Liver (tissue), 9 donors: Measurements from ENCODE around the gene ATE1. TPM values are rescaled to one million over a fixed set of nuclear protein-coding genes. Genes with fewer than 3 reads are reported as not detected.
A peak's percentile ranks its signal among the peaks of the same experiment; 100 is the strongest.

Source experiments
- DNase-seq: peaks from one replicate; pipeline ENCODE4 v3.0.0-alpha.2; 2017; ENCODE audit warnings: low spot score
- H3K27ac ChIP-seq, 2 donors: one replicate each; pipeline ENCODE4 v1.7.0; 2013; ENCODE audit warnings: inconsistent platforms in 2 of 2, low read length in 2 of 2, control low read depth in 1 of 2, low read depth in 1 of 2, mild to moderate bottlenecking in 1 of 2
- H3K27me3 ChIP-seq, 4 donors: one replicate each; pipeline versions ENCODE4 v1.6.1 to v1.7.0; 2013; ENCODE audit warnings: low read length in 3 of 4, inconsistent platforms in 1 of 4, mild to moderate bottlenecking in 1 of 4, moderate library complexity in 1 of 4; ENCODE audit not compliant: control insufficient read depth in 4 of 4, insufficient read depth in 4 of 4
- H3K36me3 ChIP-seq, 4 donors: one replicate each; pipeline versions ENCODE4 v1.6.1 to v1.7.0; 2013; ENCODE audit warnings: low read length in 3 of 4, mild to moderate bottlenecking in 3 of 4, low read depth in 1 of 4, moderate library complexity in 1 of 4; ENCODE audit not compliant: control insufficient read depth in 4 of 4, insufficient read depth in 3 of 4
- H3K4me1 ChIP-seq, 4 donors: one replicate each; pipeline versions ENCODE4 v1.6.1 to v1.7.0; 2013; ENCODE audit warnings: low read length in 3 of 4, mild to moderate bottlenecking in 3 of 4, moderate library complexity in 1 of 4; ENCODE audit not compliant: control insufficient read depth in 4 of 4, insufficient read depth in 4 of 4
- H3K4me3 ChIP-seq, 3 donors: one replicate each; pipeline versions ENCODE4 v1.6.1 to v1.7.0; 2013; ENCODE audit warnings: low read length in 3 of 3, control low read depth in 1 of 3, low read depth in 1 of 3, mild to moderate bottlenecking in 1 of 3
- H3K9ac ChIP-seq, 2 donors: one replicate each; pipeline ENCODE4 v1.7.0; 2013; ENCODE audit warnings: low read length in 2 of 2, mild to moderate bottlenecking in 2 of 2, moderate library complexity in 2 of 2, control low read depth in 1 of 2, low read depth in 1 of 2
- H3K9me3 ChIP-seq, 4 donors: one replicate each; pipeline versions ENCODE4 v1.6.1 to v1.7.0; 2013; ENCODE audit warnings: low read length in 3 of 4; ENCODE audit not compliant: control insufficient read depth in 4 of 4
- EGR1 ChIP-seq, 2 donors: IDR thresholded peaks; 2 replicates each; pipeline ENCODE4 v1.6.1; 2016 to 2018; ENCODE audit warnings: antibody characterized with exemption in 2 of 2, low read depth in 2 of 2
- FOXA1 ChIP-seq: IDR thresholded peaks from 2 replicates; pipeline ENCODE4 v1.6.1; 2016; ENCODE audit warnings: antibody characterized with exemption
- FOXA2 ChIP-seq: IDR thresholded peaks from 2 replicates; pipeline ENCODE4 v1.6.1; 2016; ENCODE audit warnings: antibody characterized with exemption
- GABPA ChIP-seq, 2 donors: IDR thresholded peaks in 1 of 2; conservative IDR thresholded peaks in 1 of 2; 2 replicates each; pipeline ENCODE4 v1.6.1; 2016; ENCODE audit warnings: antibody characterized with exemption in 2 of 2, mild to moderate bottlenecking in 1 of 2, moderate library complexity in 1 of 2
- HNF4A ChIP-seq, 2 donors: conservative IDR thresholded peaks; 2 replicates each; pipeline ENCODE4 v1.6.1; 2016; ENCODE audit warnings: antibody characterized with exemption in 2 of 2, mild to moderate bottlenecking in 2 of 2
- HNF4G ChIP-seq: IDR thresholded peaks from 2 replicates; pipeline ENCODE4 v1.6.1; 2016; ENCODE audit warnings: antibody characterized with exemption
- JUND ChIP-seq, 2 donors: IDR thresholded peaks; 2 replicates each; pipeline ENCODE4 v1.6.1; 2016; ENCODE audit warnings: antibody characterized with exemption in 2 of 2
- NR2F2 ChIP-seq: IDR thresholded peaks from 2 replicates; pipeline ENCODE4 v1.6.1; 2016; ENCODE audit warnings: antibody characterized with exemption
- RAD21 ChIP-seq, 2 donors: IDR thresholded peaks; 2 replicates each; pipeline ENCODE4 v1.6.1; 2016; ENCODE audit warnings: antibody characterized with exemption in 2 of 2, mild to moderate bottlenecking in 2 of 2
- RXRA ChIP-seq, 2 donors: IDR thresholded peaks; 2 replicates each; pipeline ENCODE4 v1.6.1; 2017 to 2018; ENCODE audit warnings: antibody characterized with exemption in 2 of 2, mild to moderate bottlenecking in 1 of 2
- SP1 ChIP-seq: IDR thresholded peaks from 2 replicates; pipeline ENCODE4 v1.6.1; 2018; ENCODE audit warnings: antibody characterized with exemption, mild to moderate bottlenecking
- TAF1 ChIP-seq: conservative IDR thresholded peaks from 2 replicates; pipeline ENCODE4 v1.6.1; 2016; ENCODE audit warnings: antibody characterized with exemption, mild to moderate bottlenecking
- YY1 ChIP-seq: IDR thresholded peaks from 2 replicates; pipeline ENCODE4 v1.6.1; 2016; ENCODE audit warnings: antibody characterized with exemption, mild to moderate bottlenecking
- WGBS: extraction: QIAGEN DNeasy Blood & Tissue Kit; methylation state at CpG from one replicate; pipeline ENCODE4 v1.1.7; 2013; 5-methylcytosine and 5-hydroxymethylcytosine counted together
- polyA plus RNA-seq, 2 donors: library from polyadenylated mRNA; stranded (reverse) in 1 of 2; unstranded in 1 of 2; fragments of 200-250 nt in 1 of 2; fragments of >200 nt in 1 of 2; fragmentation: Nextera tagmentation in 1 of 2; extraction: Ambion mirVana in 1 of 2; gene quantifications; one replicate each; pipeline versions ENCODE4 v1.2.1 to v1.2.3, GENCODE V29; 2013 to 2015
- total RNA-seq, 2 donors: library from RNA; depleted of rRNA; stranded (reverse); fragments of >200 nt; gene quantifications; one replicate each; pipeline ENCODE4 v1.2.3, GENCODE V29; 2014
- TF ChIP-seq, protein P1 (sequence below): IDR thresholded peaks from 2 replicates; pipeline ENCODE4 v1.6.1; 2016; ENCODE audit warnings: antibody characterized with exemption
- TF ChIP-seq, protein P2 (sequence below): fragments of 150-350 bp; IDR thresholded peaks from 2 replicates; pipeline ENCODE4 v1.5.1; 2017; ENCODE audit warnings: improper control_type of control experiment, low read depth, low read length; ENCODE audit not compliant: missing input control
- TF ChIP-seq, protein P3 (sequence below): IDR thresholded peaks from 2 replicates; pipeline ENCODE4 v1.6.1; 2016; ENCODE audit warnings: antibody characterized with exemption
- TF ChIP-seq, protein P4 (sequence below): IDR thresholded peaks from 2 replicates; pipeline ENCODE4 v1.6.1; 2016; ENCODE audit warnings: antibody characterized with exemption, mild to moderate bottlenecking
- TF ChIP-seq, protein P5 (sequence below): IDR thresholded peaks from 2 replicates; pipeline ENCODE4 v1.6.1; 2016; ENCODE audit warnings: antibody characterized with exemption
- donor health status: healthy.
- donor health status: healthy.
- donor health status: healthy.
- donor health status: healthy.
- donor health status: healthy.

Gene ATE1
- 10 to 100 TPM; 14.7 to 34.9 TPM for total RNA-seq
- 10 to 100 TPM in 1 of 2 donors, 1 to 10 TPM in 1; 7.9 to 12.2 TPM for polyA plus RNA-seq

DNA sequence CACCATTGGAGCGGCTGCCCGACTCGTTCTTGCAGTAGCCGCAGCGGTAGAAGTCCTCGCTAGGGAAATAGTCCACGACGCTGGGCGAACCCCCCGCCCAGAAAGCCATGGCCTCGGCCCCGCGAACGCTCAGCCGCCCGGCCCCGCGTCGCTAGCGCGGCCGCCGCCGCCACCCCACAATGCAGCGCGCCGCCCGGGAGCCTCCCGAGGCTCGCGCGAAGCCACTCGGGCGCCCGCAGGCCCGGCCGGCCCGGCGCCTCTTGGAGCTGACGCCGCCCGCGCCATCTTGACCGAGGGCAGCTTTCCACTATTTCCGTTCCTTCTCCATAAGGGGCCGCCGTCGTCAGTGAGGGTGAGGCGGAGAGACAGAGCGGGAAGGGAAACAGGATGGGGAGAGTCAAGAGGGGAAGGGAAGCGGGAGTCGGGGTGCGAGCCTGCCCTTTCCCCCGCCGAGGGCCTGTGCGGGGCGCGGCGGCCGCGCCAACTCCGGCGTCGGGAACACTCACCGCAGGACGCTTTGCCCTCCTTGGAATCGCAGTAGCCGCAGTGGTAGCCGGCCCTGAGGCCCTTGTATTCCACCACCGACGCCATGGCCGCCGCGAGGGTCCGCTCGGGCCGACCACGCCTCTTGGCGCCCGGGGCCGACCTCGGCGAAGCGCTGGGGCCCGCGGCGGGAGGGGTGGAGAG, at the start of gene ATE1:
Gene ATE1 (minus strand): TSS at position 191 of the 687 bp plus-strand sequence. CDS start 82 bp downstream, at position 109.
- no peaks in the 10 kb centered on the region for H3K27me3 ChIP-seq
- under 1% methylated on average over 87 of the region's 87 CpGs for WGBS
- H3K27ac ChIP-seq: peak within 1 kb of the TSS; percentile 90
- peaks cover 0 to 6% (median 3%) of the 10 kb centered on the region in 4 donors for H3K36me3 ChIP-seq
- no peaks in the 10 kb centered on the region for H3K9me3 ChIP-seq
- peak; percentile 87 for DNase-seq
- H3K9ac ChIP-seq: peak within 1 kb of the TSS; percentile 75 to 94
- H3K4me3 ChIP-seq: peak within 1 kb of the TSS; percentile 89 to 95 (median 92)
- H3K4me1 ChIP-seq: peaks cover 0 to 21% (median 9%) of the 10 kb centered on the region in 4 donors
- TF ChIP-seq, protein P1, sequence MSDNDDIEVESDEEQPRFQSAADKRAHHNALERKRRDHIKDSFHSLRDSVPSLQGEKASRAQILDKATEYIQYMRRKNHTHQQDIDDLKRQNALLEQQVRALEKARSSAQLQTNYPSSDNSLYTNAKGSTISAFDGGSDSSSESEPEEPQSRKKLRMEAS: no peak
- TF ChIP-seq EGR1 (IDR thresholded peaks at IDR 0.05; ENCODE audit: low read depth in 2 of 2) (no peak), FOXA2 (no peak), JUND (IDR thresholded peaks at IDR 0.05) (no peak), FOXA1 (no peak), RXRA (IDR thresholded peaks at IDR 0.05) (no peak), GABPA (IDR thresholded peaks at IDR 0.05 in 1 of 2, conservative IDR thresholded peaks at IDR 0.05 in 1 of 2) (peak in 1 of 2 donors; percentile 60), SP1 (no peak), HNF4A (conservative IDR thresholded peaks at IDR 0.05) (no peak), TAF1 (peak; percentile 89), YY1 (peak; percentile 97), RAD21 (IDR thresholded peaks at IDR 0.05) (peak in 1 of 2 donors; percentile 41), NR2F2 (no peak), HNF4G (no peak)
- TF ChIP-seq, protein P2, sequence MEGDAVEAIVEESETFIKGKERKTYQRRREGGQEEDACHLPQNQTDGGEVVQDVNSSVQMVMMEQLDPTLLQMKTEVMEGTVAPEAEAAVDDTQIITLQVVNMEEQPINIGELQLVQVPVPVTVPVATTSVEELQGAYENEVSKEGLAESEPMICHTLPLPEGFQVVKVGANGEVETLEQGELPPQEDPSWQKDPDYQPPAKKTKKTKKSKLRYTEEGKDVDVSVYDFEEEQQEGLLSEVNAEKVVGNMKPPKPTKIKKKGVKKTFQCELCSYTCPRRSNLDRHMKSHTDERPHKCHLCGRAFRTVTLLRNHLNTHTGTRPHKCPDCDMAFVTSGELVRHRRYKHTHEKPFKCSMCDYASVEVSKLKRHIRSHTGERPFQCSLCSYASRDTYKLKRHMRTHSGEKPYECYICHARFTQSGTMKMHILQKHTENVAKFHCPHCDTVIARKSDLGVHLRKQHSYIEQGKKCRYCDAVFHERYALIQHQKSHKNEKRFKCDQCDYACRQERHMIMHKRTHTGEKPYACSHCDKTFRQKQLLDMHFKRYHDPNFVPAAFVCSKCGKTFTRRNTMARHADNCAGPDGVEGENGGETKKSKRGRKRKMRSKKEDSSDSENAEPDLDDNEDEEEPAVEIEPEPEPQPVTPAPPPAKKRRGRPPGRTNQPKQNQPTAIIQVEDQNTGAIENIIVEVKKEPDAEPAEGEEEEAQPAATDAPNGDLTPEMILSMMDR: peak; percentile 5
- TF ChIP-seq, protein P3, sequence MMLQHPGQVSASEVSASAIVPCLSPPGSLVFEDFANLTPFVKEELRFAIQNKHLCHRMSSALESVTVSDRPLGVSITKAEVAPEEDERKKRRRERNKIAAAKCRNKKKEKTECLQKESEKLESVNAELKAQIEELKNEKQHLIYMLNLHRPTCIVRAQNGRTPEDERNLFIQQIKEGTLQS: no peak
- TF ChIP-seq, protein P4, sequence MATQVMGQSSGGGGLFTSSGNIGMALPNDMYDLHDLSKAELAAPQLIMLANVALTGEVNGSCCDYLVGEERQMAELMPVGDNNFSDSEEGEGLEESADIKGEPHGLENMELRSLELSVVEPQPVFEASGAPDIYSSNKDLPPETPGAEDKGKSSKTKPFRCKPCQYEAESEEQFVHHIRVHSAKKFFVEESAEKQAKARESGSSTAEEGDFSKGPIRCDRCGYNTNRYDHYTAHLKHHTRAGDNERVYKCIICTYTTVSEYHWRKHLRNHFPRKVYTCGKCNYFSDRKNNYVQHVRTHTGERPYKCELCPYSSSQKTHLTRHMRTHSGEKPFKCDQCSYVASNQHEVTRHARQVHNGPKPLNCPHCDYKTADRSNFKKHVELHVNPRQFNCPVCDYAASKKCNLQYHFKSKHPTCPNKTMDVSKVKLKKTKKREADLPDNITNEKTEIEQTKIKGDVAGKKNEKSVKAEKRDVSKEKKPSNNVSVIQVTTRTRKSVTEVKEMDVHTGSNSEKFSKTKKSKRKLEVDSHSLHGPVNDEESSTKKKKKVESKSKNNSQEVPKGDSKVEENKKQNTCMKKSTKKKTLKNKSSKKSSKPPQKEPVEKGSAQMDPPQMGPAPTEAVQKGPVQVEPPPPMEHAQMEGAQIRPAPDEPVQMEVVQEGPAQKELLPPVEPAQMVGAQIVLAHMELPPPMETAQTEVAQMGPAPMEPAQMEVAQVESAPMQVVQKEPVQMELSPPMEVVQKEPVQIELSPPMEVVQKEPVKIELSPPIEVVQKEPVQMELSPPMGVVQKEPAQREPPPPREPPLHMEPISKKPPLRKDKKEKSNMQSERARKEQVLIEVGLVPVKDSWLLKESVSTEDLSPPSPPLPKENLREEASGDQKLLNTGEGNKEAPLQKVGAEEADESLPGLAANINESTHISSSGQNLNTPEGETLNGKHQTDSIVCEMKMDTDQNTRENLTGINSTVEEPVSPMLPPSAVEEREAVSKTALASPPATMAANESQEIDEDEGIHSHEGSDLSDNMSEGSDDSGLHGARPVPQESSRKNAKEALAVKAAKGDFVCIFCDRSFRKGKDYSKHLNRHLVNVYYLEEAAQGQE: peak; percentile 43
- TF ChIP-seq, protein P5, sequence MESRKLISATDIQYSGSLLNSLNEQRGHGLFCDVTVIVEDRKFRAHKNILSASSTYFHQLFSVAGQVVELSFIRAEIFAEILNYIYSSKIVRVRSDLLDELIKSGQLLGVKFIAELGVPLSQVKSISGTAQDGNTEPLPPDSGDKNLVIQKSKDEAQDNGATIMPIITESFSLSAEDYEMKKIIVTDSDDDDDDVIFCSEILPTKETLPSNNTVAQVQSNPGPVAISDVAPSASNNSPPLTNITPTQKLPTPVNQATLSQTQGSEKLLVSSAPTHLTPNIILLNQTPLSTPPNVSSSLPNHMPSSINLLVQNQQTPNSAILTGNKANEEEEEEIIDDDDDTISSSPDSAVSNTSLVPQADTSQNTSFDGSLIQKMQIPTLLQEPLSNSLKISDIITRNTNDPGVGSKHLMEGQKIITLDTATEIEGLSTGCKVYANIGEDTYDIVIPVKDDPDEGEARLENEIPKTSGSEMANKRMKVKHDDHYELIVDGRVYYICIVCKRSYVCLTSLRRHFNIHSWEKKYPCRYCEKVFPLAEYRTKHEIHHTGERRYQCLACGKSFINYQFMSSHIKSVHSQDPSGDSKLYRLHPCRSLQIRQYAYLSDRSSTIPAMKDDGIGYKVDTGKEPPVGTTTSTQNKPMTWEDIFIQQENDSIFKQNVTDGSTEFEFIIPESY: no peak
